IPS-18c (cell line): ENCODE measurements around the gene CLNK.

Source experiments
- H3K4me3 ChIP-seq: 2 replicates; pipeline ENCODE4 v1.7.0; 2013; ENCODE audit warnings: low read depth, mild to moderate bottlenecking, low read length, moderate library complexity; ENCODE audit not compliant: insufficient read depth
- H3K9me3 ChIP-seq: one replicate; pipeline ENCODE4 v1.6.1; 2013; ENCODE audit warnings: mild to moderate bottlenecking, low read length, moderate library complexity; ENCODE audit not compliant: control insufficient read depth, insufficient read depth

Gene CLNK, protein sequence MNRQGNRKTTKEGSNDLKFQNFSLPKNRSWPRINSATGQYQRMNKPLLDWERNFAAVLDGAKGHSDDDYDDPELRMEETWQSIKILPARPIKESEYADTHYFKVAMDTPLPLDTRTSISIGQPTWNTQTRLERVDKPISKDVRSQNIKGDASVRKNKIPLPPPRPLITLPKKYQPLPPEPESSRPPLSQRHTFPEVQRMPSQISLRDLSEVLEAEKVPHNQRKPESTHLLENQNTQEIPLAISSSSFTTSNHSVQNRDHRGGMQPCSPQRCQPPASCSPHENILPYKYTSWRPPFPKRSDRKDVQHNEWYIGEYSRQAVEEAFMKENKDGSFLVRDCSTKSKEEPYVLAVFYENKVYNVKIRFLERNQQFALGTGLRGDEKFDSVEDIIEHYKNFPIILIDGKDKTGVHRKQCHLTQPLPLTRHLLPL

DNA sequence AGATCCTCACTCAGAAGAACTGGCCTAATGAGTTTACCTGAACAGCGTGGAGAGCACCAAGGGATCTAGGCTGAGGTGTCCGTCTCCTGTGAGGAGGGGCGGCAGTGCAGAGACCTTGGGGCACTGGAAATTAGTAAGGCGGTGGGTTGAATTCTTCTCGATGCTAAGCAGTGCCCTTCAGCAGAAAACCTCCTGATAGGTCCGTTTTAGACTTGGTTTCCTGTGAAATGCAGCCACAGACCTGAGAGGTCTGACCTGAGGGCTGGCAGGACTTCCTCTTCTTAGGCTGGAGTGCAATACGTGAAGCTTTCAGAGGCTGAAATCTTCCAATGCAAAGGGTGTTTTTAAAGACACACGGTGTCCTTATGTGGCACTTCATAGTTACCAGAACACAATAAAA, at the start of gene CLNK:
Gene CLNK, minus strand, starts transcription at position 138 of the 400 bp plus-strand sequence. CDS start 16,899 bp downstream, outside the sequence.
- Histone ChIP-seq H3K9me3 (no peaks in the 10 kb centered on the region), H3K4me3 (no peak within 1 kb of the TSS)

DNA sequence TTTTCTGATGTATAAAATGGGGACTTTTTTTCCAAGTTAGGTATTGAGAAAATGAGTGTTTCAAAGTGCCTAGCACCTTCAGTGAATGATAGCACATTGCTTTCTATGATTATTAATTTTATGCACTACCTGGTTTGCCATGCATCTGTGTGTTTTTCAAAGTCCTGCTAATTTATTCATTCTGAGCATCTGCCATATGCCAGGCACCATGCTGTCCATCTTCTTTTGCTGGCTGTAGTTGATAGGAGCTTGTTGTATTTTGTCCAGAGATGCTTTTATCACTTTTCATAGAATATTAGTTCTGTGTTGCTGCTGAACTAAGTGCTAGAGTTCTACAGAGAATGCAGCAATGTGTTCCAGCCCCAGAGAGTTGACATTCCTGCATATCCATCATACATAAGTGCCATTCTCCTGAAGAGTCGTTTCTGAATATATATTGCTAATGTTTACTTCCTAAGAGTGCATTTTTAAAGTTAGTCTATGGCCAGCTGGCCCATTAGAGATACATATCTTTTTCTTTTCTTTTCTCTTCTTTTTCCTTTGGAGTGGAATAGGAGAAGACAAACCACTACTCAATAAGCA, 49.0 kb upstream of the CLNK start:
- Histone ChIP-seq H3K4me3 (no peak overlapping the region), H3K9me3 (no peaks in the 10 kb centered on the region)

GRCh38 chr4:10732914-10733415, 48.4 kb upstream of the CLNK start:
- no peaks in the 10 kb centered on the region for H3K9me3 ChIP-seq
- H3K4me3 ChIP-seq = no peak overlapping the region; the same call in 1 of the 2 replicates

GRCh38 chr4:10732235-10732913, 47.8 kb upstream of the CLNK start:
- Histone ChIP-seq H3K4me3 (no peak overlapping the region), H3K9me3 (no peaks in the 10 kb centered on the region)

- no peak overlapping the region for H3K4me3 ChIP-seq
Observed at GRCh38 chr4:10731690-10732089, 47.1 kb upstream of the CLNK start.

DNA sequence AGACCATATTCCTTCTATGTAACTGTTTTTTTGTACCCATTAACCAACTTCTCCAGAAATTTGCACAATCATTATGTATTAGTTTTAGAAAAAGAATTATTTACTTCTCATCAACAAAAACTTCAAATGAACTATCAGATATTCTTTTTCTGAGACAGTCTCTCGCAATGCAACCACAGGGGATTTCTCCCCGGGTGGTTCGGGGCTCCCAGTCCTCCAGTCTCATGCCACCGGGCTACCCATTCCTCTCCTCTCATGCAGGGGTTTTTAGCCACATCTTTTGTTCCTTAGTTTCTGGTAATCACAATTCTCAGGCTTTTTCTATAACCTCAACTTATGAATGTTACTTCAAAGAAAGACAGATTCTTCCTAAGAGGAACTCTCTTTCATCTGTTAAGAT, 46.6 kb upstream of the CLNK start:
- Histone ChIP-seq H3K9me3 (no peaks in the 10 kb centered on the region), H3K4me3 (no peak overlapping the region)

More at GRCh38 chr4:10731690-10732089, 47.1 kb upstream of the CLNK start:
- no peaks in the 10 kb centered on the region for H3K9me3 ChIP-seq

- no peak overlapping the region for H3K4me3 ChIP-seq
- no peaks in the 10 kb centered on the region for H3K9me3 ChIP-seq
Observed at GRCh38 chr4:10730590-10730989, 46.0 kb upstream of the CLNK start.

- H3K4me3 ChIP-seq = no peak overlapping the region
- no peaks in the 10 kb centered on the region for H3K9me3 ChIP-seq
Observed at GRCh38 chr4:10730019-10730418, 45.5 kb upstream of the CLNK start.

DNA sequence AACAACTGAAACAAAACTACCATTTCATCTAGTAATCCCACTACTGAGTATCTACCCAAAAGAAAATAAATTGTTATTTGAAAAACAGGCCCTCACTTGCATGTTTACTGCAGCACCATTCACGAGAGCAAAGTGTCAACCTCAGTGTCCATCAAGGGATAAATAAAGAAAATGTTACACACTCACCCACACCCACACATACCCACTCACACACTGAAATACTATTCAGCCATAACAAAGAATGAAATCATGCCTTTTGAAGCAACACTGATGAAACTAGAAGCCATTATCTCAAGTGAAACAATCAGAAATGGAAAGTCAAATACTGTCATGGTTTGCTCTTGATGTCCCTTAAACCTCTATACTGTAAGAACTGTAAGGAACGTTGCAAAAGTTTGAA, 44.8 kb upstream of the CLNK start:
- Histone ChIP-seq H3K9me3 (no peaks in the 10 kb centered on the region), H3K4me3 (no peak overlapping the region)

GRCh38 chr4:10728016-10728415, 43.4 kb upstream of the CLNK start:
- Histone ChIP-seq H3K4me3 (no peak overlapping the region), H3K9me3 (no peaks in the 10 kb centered on the region)

DNA sequence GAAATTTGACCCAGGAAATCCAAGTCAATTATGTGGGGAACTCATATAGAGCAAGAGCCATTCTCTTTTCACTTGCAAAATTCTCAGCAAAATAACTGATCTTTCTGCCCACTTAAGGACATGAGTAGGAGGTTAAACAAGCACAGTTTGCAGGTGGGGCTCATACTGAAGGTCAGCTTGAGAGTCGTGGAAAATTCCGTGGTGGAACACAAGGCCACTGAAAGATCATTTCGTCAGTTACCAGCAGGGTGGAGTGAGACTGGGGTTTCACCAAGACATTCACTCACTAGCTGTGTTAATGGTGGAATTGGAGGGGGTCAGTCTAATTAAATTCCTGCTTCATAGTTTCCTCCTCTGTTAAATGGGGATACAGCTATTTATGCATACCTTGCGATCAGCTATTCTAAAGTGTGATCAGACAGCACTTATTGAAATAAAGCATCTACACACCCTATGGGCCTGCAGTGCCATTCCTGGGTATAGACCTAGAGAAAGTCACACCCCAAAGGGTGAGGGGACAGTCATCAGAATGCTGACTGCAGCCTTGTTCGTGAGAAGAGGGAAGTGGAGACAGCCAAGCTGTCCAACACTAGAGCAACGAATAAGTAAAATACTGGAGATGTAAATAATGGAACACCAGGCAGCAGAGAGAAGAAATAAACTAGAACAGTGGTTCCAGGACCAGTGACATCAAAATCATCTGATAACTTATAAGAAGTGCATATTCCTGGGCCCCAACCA, 42.7 kb upstream of the CLNK start:
- H3K9me3 ChIP-seq = no peaks in the 10 kb centered on the region
- H3K4me3 ChIP-seq = no peak overlapping the region

GRCh38 chr4:10722957-10723356, 38.4 kb upstream of the CLNK start:
- Histone ChIP-seq H3K4me3 (no peak overlapping the region), H3K9me3 (no peaks in the 10 kb centered on the region)

- Histone ChIP-seq H3K4me3 (no peak overlapping the region), H3K9me3 (no peaks in the 10 kb centered on the region)
Observed at GRCh38 chr4:10721616-10722015, 37.0 kb upstream of the CLNK start.

DNA sequence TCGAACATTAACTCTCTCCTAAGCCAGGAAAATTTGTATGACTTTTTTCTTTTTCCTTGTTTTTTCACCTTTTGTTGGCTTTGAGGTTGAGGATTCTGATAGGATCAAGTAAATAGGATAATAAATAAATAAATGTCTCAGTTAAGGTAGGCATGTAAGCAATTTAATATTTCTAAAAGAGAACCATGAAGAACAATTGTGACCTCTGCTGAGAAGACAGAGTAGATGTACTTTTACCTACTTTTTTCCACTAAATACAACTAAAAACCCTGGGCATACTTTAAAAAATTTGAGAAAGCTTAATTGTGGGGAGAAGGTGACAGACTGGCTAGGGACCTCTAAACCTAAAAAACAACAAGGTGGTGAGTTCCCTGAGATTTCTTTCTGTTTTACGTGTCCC, 31.6 kb upstream of the CLNK start:
- Histone ChIP-seq H3K4me3 (no peak overlapping the region), H3K9me3 (no peaks in the 10 kb centered on the region)

GRCh38 chr4:10715696-10716095, 31.1 kb upstream of the CLNK start:
- H3K4me3 ChIP-seq = no peak overlapping the region
- H3K9me3 ChIP-seq = no peaks in the 10 kb centered on the region

DNA sequence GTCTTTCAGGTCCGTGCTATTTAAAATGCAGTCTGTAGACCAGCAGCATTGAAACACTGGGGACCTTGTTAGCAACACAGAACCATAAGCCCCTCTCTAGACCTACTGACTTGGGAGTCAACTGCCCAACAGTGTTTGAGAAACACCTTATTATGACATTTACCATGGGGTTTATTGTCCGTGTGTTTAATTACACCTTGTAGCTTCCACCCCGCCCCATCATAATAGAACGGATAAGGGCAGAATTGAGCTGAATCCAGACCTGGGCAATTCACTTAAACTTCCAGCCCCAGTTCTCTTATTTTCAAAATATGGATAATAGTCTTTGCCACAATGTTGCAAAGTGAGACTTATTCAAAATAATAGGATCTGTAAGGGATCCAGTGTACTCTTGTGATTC, 30.6 kb upstream of the CLNK start:
- Histone ChIP-seq H3K9me3 (no peaks in the 10 kb centered on the region), H3K4me3 (no peak overlapping the region)

GRCh38 chr4:10713591-10713990, 29.0 kb upstream of the CLNK start:
- Histone ChIP-seq H3K4me3 (no peak overlapping the region), H3K9me3 (no peaks in the 10 kb centered on the region)
